GM12864 (cell line): ENCODE measurements around the gene UFSP2.

Experiments used
- DNase-seq: peaks from one replicate; pipeline ENCODE4 v3.0.0-alpha.2; 2011; ENCODE audit warnings: low read depth
- H3K4me3 ChIP-seq: 2 replicates; pipeline ENCODE4 v1.5.1; 2011; ENCODE audit warnings: mild to moderate bottlenecking, low read depth, low read length, control low read depth
- TF ChIP-seq, protein P1 (sequence below): IDR thresholded peaks from 2 replicates; pipeline ENCODE4 v1.5.1; 2011; ENCODE audit warnings: low read depth, mild to moderate bottlenecking, moderate library complexity, low read length, control low read depth, inconsistent platforms; ENCODE audit errors: missing control alignments

UFSP2 gene

GRCh38 chr4:185379326-185380295 is 46.2 kb downstream of the UFSP2 start:
- TF ChIP-seq, protein P1, sequence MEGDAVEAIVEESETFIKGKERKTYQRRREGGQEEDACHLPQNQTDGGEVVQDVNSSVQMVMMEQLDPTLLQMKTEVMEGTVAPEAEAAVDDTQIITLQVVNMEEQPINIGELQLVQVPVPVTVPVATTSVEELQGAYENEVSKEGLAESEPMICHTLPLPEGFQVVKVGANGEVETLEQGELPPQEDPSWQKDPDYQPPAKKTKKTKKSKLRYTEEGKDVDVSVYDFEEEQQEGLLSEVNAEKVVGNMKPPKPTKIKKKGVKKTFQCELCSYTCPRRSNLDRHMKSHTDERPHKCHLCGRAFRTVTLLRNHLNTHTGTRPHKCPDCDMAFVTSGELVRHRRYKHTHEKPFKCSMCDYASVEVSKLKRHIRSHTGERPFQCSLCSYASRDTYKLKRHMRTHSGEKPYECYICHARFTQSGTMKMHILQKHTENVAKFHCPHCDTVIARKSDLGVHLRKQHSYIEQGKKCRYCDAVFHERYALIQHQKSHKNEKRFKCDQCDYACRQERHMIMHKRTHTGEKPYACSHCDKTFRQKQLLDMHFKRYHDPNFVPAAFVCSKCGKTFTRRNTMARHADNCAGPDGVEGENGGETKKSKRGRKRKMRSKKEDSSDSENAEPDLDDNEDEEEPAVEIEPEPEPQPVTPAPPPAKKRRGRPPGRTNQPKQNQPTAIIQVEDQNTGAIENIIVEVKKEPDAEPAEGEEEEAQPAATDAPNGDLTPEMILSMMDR: no peak
- H3K4me3 ChIP-seq: no peak overlapping the region

GRCh38 chr4:185378264-185378663 is 47.5 kb downstream of the UFSP2 start:
- no peak overlapping the region for H3K4me3 ChIP-seq
- TF ChIP-seq, protein P1: no peak
- DNase-seq: no peak

More at GRCh38 chr4:185379326-185380295, 46.2 kb downstream of the UFSP2 start:
- DNase-seq: no peak

DNA sequence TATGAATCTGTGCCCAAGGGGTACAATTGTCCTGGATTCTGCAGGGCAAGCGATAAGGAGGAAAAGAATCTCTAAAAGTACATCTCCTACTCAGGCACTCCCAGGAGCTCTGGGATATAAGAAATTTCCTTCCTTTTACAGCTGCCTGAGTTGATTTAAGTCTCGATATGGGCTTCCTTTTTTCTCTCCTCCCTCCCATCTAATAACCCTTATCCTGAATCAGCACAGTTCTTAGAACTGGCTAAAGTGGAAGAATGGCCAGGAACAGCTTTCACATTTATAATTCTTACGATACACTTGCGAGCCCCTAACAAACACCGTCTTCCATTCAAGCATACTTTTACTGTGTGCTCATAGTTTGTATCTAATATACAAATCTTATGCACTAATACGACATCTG is 51.2 kb downstream of the UFSP2 start:
- TF ChIP-seq, protein P1: no peak
- no peak overlapping the region for H3K4me3 ChIP-seq
- DNase-seq: no peak

DNA sequence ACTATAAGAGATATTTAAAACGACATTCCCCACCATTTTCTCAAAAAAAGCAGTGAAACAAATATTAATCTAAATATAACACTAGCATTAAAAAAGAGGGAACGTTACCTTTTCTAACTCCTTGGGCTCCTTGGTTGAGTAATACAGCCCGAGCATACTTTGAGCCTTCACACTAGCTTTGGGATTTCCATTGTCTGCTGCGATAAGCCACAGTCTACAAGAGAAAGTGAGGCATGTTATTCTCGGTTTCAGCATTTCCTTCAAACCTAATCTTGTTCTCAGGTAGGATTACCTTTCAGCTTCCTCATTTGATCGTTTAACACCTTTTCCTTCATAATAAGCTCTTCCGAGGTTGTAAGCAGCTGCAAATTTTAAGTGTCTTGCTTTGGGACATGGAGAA is 51.7 kb downstream of the UFSP2 start:
- no peak for DNase-seq
- TF ChIP-seq, protein P1: no peak

GRCh38 chr4:185371702-185372101 is 54.1 kb downstream of the UFSP2 start:
- DNase-seq: no peak
- TF ChIP-seq, protein P1: no peak
- H3K4me3 ChIP-seq: no peak overlapping the region

More for the DNA sequence above, 51.7 kb downstream of the UFSP2 start:
- H3K4me3 ChIP-seq: no peak overlapping the region

DNA sequence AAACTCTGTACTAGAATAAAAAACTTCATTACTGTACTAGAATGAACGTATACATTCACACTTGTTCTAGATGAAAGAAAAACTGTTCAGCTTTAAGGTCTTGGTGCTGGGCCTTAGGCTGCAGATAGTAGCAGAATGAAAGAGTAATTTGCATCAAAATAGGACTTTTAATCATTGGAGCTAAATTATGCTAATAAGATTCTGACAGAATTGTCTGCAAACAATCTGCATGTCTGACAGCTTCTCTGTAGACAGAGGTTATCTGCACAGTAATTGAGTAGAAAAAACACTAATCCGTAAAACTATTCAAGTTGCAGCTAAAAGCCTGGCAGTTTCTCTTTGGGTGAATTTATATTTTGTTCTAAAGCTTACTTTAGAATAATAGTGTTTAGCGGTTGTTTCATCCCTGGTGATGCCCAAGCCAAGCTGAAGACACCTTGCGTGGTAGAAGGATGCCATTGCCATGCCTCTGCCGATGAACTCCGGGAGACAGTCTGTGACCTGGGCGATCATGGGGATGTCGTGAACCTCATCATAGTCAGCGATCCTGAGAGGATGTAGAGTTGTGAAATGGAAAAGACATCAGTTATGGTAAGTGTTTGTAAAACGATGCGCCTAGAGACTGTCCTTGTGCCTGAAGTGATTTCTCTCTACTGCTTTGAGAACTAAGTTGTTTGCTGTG is 55.4 kb downstream of the UFSP2 start:
- DNase-seq: no peak
- TF ChIP-seq, protein P1: no peak
- H3K4me3 ChIP-seq: no peak overlapping the region

DNA sequence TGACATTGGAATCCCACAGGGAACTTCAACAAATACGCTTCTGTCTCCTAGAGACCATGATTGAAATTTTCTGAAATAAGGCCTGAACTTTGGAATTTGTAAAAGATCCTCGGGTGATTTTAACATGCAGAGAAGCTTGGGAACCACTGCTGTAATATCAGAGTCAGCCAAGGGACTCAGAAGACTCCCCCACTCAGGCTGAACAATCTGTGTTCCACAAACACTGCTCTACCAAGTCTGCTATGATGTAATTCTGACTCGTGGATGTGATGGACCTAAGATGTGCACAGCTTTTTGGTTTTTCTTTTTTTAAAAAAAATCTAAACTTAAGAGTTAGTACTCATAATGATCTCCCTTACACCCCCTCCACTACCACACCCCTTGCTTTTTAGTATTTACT is 56.0 kb downstream of the UFSP2 start:
- DNase-seq: no peak
- H3K4me3 ChIP-seq: no peak overlapping the region
- TF ChIP-seq, protein P1: no peak
